K562 (cell line): ENCODE results near the gene KMT2A. TPM values are rescaled to one million over a fixed set of nuclear protein-coding genes. Genes with fewer than 3 reads are reported as not detected.

Experiments used
- ATF1 ChIP-seq, 2 experiments: fragments of 450-650 bp in 1 of 2; IDR thresholded peaks; 2 replicates each; pipeline ENCODE4 v1.6.1; 2016; ENCODE audit warnings: missing compliant biosample characterization in 1 of 2, missing genetic modification characterization in 1 of 2
- CEBPG ChIP-seq, 3 experiments: fragments of 200-800 bp in 1 of 3; sonication (Bioruptor generic) in 1 of 3; sonication (generic) in 1 of 3; formaldehyde crosslinking in 1 of 3; IDR thresholded peaks in 2 of 3; conservative IDR thresholded peaks in 1 of 3; 2 replicates each; pipeline versions ENCODE4 v1.6.1 to v1.8.0; 2016 to 2022; ENCODE audit warnings: missing compliant biosample characterization in 2 of 3, missing genetic modification characterization in 2 of 3, mild to moderate bottlenecking in 1 of 3, missing genetic modification reagents in 1 of 3
- NFXL1 ChIP-seq: fragments of 450-650 bp; formaldehyde crosslinking; IDR thresholded peaks from 2 replicates; pipeline ENCODE4 v1.4.0; 2021; ENCODE audit warnings: mild to moderate bottlenecking
- PHB2 ChIP-seq: fragments of 450-650 bp; IDR thresholded peaks from 2 replicates; pipeline ENCODE4 v1.6.1; 2017; ENCODE audit warnings: low read depth
- ZKSCAN3 ChIP-seq: fragments of 250-450 bp; sonication (Bioruptor Pico); IDR thresholded peaks from 2 replicates; pipeline ENCODE4 v1.4.0; 2020
- polyA plus RNA-seq, 8 experiments: library from polyadenylated mRNA; depleted of rRNA in 4 of 8; stranded (reverse) in 5 of 8; unstranded in 3 of 8; fragments of >200 nt; fragmentation: Nextera tagmentation in 2 of 8; fragmentation: Illumina TruSeq in 1 of 8; extraction: Ambion mirVana in 2 of 8; extraction: Trizol in 1 of 8; gene quantifications; 2 replicates each; pipeline versions ENCODE4 v1.2.1 to v1.2.3, GENCODE V29; 2011 to 2014; ENCODE audit warnings: inconsistent platforms in 1 of 8, missing spikeins in 1 of 8
- total RNA-seq, 7 experiments: library from RNA; depleted of rRNA in 6 of 7; stranded (reverse); fragments of >200 nt in 6 of 7; fragmentation: Illumina TruSeq in 2 of 7; extraction: Trizol in 2 of 7; gene quantifications; 2 replicates each; pipeline versions ENCODE4 v1.2.1 to v1.2.3, GENCODE V29; 2011 to 2021; ENCODE audit warnings: low replicate concordance in 1 of 7
- TF ChIP-seq, protein P1 (sequence below): fragments of 200-600 bp; sonication (generic); IDR thresholded peaks from one replicate; pipeline ENCODE4 v1.6.1; 2012; ENCODE audit warnings: mild to moderate bottlenecking, low read depth, low read length, inconsistent platforms
- TF ChIP-seq, protein P2 (sequence below): sonication (generic); formaldehyde crosslinking; IDR thresholded peaks from 2 replicates; pipeline ENCODE4 v1.8.1; 2023; ENCODE audit warnings: mild to moderate bottlenecking, missing genetic modification reagents
- TF ChIP-seq, protein P3 (sequence below): fragments of 250-450 bp; sonication (Bioruptor Pico); IDR thresholded peaks from 2 replicates; pipeline ENCODE4 v1.5.1; 2021; ENCODE audit warnings: mild to moderate bottlenecking

Gene KMT2A
- total and polyA plus RNA-seq, 9 of the 15 experiments (the other 6 are each of a cell fraction or from before 2014, with no cell fraction given), result 9.6 to 59.9 (median 32.6) TPM

DNA sequence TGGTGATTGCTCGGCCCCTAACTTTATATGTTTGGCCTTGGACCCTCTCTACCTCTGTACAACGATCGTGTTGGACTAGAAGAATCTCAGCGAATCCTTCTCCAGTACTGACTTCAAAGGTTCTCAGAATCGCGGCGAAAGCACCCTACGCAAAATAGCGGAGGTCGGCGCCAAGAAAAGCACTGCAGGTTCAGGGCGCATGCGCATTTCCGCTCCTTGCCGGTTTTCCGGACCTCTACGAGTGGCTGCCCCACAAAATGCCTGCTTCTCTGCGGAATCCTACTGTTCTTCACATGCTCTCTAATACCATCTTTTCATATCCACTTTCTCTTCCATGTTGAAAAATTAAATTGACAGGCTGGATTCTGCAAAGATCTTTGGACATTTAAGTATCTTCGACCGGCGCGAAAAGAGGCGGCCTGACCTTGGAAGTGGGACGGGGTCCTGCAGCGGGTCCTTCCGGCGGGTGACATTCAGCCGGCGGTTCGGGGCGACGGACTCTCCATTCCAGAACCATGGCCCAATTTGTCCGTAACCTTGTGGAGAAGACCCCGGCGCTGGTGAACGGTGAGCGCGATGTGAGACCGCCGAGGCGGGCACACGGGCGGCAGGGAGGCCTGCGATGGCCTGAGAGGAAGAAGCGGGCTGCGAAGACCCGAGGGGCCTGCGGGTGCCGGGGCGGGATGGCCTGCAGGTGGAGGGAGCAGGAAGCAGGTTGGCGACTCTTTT is 35.0 kb upstream of the KMT2A start, which contains the start of gene ATP5MG (continued):
- TF ChIP-seq, protein P1, sequence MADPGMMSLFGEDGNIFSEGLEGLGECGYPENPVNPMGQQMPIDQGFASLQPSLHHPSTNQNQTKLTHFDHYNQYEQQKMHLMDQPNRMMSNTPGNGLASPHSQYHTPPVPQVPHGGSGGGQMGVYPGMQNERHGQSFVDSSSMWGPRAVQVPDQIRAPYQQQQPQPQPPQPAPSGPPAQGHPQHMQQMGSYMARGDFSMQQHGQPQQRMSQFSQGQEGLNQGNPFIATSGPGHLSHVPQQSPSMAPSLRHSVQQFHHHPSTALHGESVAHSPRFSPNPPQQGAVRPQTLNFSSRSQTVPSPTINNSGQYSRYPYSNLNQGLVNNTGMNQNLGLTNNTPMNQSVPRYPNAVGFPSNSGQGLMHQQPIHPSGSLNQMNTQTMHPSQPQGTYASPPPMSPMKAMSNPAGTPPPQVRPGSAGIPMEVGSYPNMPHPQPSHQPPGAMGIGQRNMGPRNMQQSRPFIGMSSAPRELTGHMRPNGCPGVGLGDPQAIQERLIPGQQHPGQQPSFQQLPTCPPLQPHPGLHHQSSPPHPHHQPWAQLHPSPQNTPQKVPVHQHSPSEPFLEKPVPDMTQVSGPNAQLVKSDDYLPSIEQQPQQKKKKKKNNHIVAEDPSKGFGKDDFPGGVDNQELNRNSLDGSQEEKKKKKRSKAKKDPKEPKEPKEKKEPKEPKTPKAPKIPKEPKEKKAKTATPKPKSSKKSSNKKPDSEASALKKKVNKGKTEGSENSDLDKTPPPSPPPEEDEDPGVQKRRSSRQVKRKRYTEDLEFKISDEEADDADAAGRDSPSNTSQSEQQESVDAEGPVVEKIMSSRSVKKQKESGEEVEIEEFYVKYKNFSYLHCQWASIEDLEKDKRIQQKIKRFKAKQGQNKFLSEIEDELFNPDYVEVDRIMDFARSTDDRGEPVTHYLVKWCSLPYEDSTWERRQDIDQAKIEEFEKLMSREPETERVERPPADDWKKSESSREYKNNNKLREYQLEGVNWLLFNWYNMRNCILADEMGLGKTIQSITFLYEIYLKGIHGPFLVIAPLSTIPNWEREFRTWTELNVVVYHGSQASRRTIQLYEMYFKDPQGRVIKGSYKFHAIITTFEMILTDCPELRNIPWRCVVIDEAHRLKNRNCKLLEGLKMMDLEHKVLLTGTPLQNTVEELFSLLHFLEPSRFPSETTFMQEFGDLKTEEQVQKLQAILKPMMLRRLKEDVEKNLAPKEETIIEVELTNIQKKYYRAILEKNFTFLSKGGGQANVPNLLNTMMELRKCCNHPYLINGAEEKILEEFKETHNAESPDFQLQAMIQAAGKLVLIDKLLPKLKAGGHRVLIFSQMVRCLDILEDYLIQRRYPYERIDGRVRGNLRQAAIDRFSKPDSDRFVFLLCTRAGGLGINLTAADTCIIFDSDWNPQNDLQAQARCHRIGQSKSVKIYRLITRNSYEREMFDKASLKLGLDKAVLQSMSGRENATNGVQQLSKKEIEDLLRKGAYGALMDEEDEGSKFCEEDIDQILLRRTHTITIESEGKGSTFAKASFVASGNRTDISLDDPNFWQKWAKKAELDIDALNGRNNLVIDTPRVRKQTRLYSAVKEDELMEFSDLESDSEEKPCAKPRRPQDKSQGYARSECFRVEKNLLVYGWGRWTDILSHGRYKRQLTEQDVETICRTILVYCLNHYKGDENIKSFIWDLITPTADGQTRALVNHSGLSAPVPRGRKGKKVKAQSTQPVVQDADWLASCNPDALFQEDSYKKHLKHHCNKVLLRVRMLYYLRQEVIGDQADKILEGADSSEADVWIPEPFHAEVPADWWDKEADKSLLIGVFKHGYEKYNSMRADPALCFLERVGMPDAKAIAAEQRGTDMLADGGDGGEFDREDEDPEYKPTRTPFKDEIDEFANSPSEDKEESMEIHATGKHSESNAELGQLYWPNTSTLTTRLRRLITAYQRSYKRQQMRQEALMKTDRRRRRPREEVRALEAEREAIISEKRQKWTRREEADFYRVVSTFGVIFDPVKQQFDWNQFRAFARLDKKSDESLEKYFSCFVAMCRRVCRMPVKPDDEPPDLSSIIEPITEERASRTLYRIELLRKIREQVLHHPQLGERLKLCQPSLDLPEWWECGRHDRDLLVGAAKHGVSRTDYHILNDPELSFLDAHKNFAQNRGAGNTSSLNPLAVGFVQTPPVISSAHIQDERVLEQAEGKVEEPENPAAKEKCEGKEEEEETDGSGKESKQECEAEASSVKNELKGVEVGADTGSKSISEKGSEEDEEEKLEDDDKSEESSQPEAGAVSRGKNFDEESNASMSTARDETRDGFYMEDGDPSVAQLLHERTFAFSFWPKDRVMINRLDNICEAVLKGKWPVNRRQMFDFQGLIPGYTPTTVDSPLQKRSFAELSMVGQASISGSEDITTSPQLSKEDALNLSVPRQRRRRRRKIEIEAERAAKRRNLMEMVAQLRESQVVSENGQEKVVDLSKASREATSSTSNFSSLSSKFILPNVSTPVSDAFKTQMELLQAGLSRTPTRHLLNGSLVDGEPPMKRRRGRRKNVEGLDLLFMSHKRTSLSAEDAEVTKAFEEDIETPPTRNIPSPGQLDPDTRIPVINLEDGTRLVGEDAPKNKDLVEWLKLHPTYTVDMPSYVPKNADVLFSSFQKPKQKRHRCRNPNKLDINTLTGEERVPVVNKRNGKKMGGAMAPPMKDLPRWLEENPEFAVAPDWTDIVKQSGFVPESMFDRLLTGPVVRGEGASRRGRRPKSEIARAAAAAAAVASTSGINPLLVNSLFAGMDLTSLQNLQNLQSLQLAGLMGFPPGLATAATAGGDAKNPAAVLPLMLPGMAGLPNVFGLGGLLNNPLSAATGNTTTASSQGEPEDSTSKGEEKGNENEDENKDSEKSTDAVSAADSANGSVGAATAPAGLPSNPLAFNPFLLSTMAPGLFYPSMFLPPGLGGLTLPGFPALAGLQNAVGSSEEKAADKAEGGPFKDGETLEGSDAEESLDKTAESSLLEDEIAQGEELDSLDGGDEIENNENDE, result no peak
- TF ChIP-seq, protein P2, sequence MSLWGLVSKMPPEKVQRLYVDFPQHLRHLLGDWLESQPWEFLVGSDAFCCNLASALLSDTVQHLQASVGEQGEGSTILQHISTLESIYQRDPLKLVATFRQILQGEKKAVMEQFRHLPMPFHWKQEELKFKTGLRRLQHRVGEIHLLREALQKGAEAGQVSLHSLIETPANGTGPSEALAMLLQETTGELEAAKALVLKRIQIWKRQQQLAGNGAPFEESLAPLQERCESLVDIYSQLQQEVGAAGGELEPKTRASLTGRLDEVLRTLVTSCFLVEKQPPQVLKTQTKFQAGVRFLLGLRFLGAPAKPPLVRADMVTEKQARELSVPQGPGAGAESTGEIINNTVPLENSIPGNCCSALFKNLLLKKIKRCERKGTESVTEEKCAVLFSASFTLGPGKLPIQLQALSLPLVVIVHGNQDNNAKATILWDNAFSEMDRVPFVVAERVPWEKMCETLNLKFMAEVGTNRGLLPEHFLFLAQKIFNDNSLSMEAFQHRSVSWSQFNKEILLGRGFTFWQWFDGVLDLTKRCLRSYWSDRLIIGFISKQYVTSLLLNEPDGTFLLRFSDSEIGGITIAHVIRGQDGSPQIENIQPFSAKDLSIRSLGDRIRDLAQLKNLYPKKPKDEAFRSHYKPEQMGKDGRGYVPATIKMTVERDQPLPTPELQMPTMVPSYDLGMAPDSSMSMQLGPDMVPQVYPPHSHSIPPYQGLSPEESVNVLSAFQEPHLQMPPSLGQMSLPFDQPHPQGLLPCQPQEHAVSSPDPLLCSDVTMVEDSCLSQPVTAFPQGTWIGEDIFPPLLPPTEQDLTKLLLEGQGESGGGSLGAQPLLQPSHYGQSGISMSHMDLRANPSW (CRISPR knock-in tag), result no peak
- TF ChIP-seq CEBPG (CRISPR knock-in tag; IDR thresholded peaks at IDR 0.05) (no peak), CEBPG (tag; conservative IDR thresholded peaks at IDR 0.05 in 1 of 2, IDR thresholded peaks at IDR 0.05 in 1 of 2) (no peak), ZKSCAN3 (CRISPR knock-in tag) (no peak), PHB2 (no peak), ATF1 (CRISPR knock-in tag; IDR thresholded peaks at IDR 0.05) (no peak), ATF1 (tag; IDR thresholded peaks at IDR 0.05) (peak; percentile 63), NFXL1 (CRISPR knock-in tag) (no peak)
- TF ChIP-seq, protein P3, sequence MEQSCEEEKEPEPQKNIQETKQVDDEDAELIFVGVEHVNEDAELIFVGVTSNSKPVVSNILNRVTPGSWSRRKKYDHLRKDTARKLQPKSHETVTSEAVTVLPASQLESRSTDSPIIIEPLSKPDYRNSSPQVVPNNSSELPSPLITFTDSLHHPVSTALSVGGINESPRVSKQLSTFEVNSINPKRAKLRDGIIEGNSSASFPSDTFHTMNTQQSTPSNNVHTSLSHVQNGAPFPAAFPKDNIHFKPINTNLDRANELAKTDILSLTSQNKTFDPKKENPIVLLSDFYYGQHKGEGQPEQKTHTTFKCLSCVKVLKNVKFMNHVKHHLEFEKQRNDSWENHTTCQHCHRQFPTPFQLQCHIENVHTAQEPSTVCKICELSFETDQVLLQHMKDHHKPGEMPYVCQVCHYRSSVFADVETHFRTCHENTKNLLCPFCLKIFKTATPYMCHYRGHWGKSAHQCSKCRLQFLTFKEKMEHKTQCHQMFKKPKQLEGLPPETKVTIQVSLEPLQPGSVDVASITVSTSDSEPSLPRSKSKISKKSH (CRISPR knock-in tag), result no peak
